SKM-1 treated with dmso at 0.1 percent for 144 hours (cell line): Measurements from ENCODE around the gene ZFP64.
A peak's percentile ranks its signal among the peaks of the same experiment; 100 is the strongest.
"Not testable (repeated sequence)": the region's sequence is repeated elsewhere in the genome, so short reads cannot be mapped to it uniquely, and the experiment has no call there.

Source experiments
- DNase-seq: peaks from one replicate; lab custom pipeline; 2025; ENCODE audit not compliant: unreplicated experiment; lab: John Stamatoyannopoulos, UW

ZFP64 gene

GRCh38 chr20:52160049-52160570 lies 31.5 kb downstream of the ZFP64 start:
- no peak for DNase-seq

- no peak for DNase-seq
Observed at GRCh38 chr20:52154575-52154974, 37.0 kb downstream of the ZFP64 start.

- DNase-seq = no peak
Observed at GRCh38 chr20:52153896-52154295, 37.7 kb downstream of the ZFP64 start.

GRCh38 chr20:52152921-52153320 lies 38.7 kb downstream of the ZFP64 start:
- no peak for DNase-seq

DNA sequence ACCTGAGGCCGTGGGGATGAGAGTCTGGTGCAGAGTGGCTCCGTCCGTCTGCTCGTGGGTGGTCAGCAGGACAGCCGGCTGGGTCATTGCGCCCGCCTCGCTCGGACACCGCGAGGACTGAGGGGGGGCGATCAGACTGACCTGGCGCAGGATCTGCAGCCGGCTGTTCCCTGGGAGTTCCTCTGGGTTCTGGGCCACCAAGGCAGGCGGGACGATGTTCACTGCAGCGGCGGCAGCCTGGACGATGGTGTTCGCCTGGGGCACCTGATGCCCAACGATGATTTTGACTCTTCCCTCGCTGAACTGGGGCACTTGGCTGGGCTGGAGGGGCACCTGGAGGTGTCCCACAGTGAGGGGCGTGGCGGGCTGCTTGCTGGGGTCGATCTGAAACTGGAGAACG lies 39.2 kb downstream of the ZFP64 start:
- no peak for DNase-seq

- peak; percentile 29 for DNase-seq
Observed at GRCh38 chr20:52150440-52151258, 40.9 kb downstream of the ZFP64 start.

DNA sequence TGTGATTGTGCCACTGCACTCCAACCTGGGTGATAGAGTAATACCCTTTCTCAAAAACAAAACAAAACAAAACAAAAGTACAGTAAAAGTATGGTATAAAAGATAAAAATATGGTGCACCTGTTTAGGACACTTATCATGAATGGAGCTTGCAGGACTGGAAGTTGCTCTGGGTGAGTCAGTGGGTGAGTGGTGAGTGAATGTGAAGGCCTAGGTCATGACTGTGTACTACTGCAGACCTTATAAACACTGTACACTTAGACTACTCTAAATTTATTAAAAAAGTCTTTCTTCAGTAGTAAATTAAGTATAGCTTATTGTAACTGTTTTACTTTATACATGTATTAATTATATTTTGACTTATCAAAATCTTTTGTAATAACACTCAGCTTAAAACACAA lies 46.0 kb downstream of the ZFP64 start:
- DNase-seq = no peak

DNA sequence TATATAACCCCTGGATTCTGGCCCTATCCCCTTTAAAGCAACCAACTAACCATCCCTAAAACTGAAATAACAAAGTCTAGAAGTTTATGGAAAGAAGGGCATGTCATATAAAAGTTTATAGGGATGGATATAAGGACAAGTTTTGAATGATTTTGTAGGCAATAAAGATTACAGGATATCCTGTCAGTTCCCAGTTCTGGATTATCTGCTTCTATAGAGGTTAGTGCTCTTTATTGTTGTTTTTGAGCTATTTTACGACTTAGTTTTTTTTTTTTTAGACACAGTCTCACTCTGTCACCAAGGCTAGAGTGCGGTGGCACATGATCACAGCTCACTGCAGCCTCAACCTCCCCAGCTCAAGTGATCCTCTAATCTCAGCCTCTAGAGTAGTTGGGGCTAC lies 48.3 kb downstream of the ZFP64 start:
- no peak for DNase-seq

- DNase-seq = peak; percentile 61
Observed at GRCh38 chr20:52142757-52143156, 48.8 kb downstream of the ZFP64 start.

- no peak for DNase-seq
Observed at GRCh38 chr20:52139986-52140385, 51.6 kb downstream of the ZFP64 start.

GRCh38 chr20:52137850-52138249 lies 53.7 kb downstream of the ZFP64 start:
- DNase-seq = no peak

- not testable (repeated sequence) for DNase-seq
Observed at GRCh38 chr20:52133714-52134113, 57.9 kb downstream of the ZFP64 start.

- DNase-seq = no peak
Observed at GRCh38 chr20:52132337-52132736, 59.2 kb downstream of the ZFP64 start.

- no peak for DNase-seq
Observed at GRCh38 chr20:52131048-52131643, 60.4 kb downstream of the ZFP64 start.

- no peak for DNase-seq
Observed at GRCh38 chr20:52130406-52130805, 61.2 kb downstream of the ZFP64 start.

DNA sequence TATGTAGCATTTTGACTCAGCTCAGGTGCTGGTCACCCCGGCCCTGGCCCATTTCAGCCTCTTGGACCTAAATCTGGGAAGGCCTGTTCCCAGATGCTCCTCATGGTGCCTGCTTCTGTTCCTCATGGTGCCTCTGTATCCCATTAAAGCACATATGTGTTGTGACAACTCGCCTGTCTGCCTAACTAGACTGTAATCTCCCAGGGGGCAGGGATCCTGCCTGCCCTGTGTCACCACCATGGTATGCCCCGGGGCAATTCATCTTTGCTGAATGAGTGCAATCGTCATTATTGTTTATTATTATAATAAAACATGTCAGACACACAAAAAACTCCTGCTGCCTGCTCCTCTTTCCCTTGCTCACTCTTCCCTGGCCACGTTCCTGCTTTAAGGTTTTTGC lies 62.0 kb downstream of the ZFP64 start:
- no peak for DNase-seq

DNA sequence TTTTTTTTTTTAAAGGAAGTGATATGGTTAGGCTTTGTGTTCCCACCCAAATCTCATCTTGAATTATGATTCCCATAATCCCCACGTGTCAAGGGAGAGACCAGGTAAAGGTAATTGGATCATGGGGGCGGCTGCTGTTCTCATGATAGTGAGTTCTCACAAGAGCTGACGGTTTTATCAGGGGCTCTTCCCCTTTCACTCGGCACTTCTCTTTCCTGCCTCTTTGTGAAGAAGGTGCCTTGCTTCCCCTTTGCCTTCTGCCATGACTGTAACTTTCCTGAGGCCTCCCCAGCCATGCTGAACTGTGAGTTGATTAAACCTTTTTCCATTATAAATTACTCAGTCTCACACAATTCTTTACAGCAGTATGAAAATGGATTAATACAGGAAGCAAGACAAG lies 64.3 kb downstream of the ZFP64 start:
- DNase-seq = peak; percentile 73

DNA sequence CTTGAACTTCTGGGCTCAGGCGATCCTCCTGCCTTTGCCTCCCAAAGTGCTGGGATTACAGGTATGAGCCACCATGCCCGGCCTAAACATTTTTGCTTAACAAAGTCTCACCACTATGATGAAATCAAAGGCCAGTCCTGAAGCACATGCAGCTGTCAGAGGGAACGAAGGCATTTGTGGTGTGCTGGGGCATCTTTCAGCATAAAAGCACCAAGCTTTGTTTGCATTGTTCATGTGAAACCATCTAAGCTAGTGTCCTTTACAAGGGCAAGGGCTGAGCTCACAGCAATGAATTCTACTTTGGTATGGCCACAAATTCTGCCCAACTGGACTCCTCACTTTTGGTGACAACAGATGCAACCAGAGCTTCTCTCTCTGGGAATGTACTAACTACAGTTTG lies 66.8 kb downstream of the ZFP64 start:
- no peak for DNase-seq

DNA sequence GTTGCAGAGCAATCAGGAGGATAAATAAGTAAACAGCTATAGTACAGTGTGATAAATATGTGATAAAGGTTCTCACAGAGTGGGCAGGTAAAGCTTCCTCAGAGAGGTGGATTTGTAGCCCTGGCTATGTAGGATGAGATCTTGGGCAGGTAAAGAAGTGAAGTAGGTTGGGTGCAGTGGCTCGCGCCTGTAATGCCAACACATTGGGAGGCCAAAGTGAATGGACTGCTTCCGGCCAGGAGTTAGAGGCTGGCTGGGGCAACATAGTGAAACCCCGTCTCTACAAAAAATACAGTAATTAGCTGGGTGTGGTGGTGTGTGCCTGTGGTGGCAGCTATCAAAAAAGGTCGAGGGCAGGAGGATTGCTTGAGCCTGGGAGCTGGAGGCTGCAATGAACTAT lies 72.9 kb downstream of the ZFP64 start:
- no peak for DNase-seq

GRCh38 chr20:52118016-52118623 lies 73.5 kb downstream of the ZFP64 start:
- no peak for DNase-seq

GRCh38 chr20:52110456-52110855 lies 81.1 kb downstream of the ZFP64 start:
- no peak for DNase-seq
